ENCODE data around the gene MAP6D1.

The MAP6D1 gene
- 0.09 to 0.54 reads per million in 2 experiments for total RNA-seq

GRCh38 chr3:183825456-183826161, at the start of gene MAP6D1:
Gene MAP6D1 (minus strand): TSS chr3:183825577. CDS start chr3:183825547, 30 bp downstream.
- peak; percentile 9 for DNase-seq (ENCODE audit: low read depth)

DNA sequence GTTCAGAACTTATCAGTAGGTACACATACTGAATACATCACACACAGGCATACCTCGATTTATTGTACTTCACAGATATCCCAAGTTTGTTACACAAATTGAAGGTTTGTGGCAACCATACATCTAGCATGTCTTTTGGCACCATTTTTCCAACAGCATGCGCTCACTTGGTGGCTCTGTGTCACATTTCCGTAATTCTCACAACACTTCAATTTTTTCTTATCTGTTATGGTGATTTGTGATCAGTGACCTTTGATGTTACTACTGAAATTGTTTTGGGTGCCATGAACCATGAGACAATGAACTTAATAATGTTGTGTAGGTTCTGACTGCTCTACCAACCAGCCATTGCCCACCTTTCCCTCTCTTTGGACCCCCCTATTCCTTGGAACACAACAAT, 48.5 kb upstream of the MAP6D1 start:
- DNase-seq (ENCODE audit: low read depth) = no peak

DNA sequence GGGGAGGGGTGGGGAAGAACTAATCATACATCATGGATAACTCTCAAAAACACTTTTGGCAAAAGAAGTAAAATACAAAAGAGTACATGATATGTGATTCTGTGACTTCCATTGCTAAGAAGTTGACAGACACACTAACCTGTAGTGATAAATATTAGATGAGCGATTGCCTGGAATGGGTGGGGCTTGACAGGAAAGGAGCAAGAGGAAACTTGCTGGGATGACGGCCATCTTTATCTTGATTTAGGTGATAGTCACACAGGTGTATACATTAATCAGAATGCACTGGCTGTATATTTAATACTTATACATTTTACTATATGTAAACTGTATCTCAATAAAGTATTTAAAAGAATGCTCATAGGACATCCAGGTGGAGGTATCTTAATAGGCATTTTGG, 46.2 kb upstream of the MAP6D1 start:
- no peak for DNase-seq (ENCODE audit: low read depth)

DNA sequence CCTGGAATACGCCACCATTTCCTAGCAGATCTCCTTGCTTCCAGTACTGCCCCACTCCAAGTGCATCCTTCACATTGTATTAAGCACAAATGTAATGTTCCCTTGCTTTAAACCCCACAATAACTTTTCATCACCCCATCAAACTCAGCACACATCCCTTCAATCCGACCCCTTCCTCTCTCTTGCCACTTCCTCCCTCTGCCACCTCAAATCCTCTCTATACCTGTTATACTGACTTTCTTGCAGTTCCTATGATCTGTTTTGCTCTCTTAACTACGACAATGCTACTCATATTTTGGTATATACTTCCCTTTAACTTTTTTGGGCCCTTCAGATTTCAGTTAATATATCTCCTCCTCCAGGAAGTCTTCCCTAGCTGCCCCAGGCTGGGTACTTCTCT, 45.2 kb upstream of the MAP6D1 start:
- no peak for DNase-seq (ENCODE audit: low read depth)

- no peak for DNase-seq (ENCODE audit: low read depth)
Observed at GRCh38 chr3:183868796-183869195, 43.4 kb upstream of the MAP6D1 start.

DNA sequence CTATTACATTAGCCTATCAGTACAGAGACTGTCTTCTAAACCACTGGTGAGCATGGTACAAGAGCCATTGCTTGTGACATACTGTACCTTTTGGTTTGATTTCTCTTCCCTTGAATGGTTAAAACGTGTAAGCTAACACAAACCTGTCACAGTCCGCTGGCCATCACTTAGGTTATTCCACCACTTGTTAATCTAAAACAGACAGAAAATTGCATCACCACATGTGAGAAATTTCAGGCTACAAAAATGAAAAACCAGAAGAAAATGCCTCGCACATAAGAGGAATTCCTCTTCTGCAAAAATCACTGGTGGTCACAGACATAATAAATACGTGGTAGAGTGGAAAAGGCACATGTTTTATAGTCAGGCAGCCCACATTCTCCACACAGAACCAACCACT, 37.2 kb upstream of the MAP6D1 start:
- no peak for DNase-seq (ENCODE audit: low read depth)

- DNase-seq (ENCODE audit: low read depth) = no peak
Observed at GRCh38 chr3:183857863-183858262, 32.5 kb upstream of the MAP6D1 start.

GRCh38 chr3:183854318-183855035, 29.1 kb upstream of the MAP6D1 start:
- DNase-seq (ENCODE audit: low read depth) = no peak

DNA sequence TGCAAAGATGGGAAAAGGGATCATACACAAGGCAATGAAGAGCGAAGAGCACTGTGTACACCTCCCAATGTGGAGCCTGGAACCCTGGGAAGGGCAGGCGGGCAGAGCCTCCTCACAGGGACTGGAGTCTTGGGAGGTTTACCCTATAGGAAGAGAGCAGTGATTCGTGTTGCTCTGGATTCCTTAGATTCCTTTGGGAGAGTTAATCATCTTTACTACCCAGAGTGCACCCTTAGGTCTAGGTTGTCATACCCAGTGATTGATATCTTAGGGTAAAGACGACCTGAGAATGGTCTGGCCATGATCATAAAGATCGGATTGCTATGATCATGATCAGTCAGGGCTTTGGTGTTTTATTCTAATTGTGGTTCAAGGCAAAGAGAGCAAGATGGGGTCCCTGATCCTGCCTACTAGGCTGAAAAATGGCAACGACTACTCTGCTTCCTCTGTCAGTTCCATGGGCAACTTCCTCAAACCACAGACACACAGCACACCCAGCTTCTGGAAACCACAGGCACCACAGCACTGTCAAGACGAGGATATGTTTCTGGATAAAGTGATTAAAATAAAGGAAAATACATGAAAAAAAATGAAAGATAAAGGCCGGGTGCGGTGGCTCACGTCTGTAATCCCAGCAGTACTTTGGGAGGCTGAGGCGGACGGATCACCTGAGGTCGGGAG, 20.4 kb upstream of the MAP6D1 start:
- no peak for DNase-seq (ENCODE audit: low read depth)

DNA sequence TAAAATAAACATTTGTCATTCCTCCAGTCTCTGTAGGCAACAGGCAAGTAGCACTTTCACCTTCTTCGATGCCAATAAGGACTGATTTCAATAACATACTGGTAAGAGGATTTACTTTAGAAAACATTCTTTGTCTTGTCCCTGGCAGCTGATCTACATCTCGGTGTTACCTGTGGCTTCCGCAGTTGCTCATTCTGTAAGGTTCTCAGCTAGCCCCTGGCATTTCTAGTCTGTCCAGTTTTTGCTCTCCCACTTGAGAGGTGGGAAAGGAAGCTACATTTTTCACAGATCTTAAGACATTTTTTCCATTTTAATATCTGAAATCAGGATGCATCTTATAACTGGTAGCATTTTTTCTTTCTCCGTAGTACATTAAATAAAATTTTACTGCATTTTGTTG, 19.7 kb upstream of the MAP6D1 start:
- no peak for DNase-seq (ENCODE audit: low read depth)

- no peak for DNase-seq (ENCODE audit: low read depth)
Observed at GRCh38 chr3:183844606-183845005, 19.2 kb upstream of the MAP6D1 start.

DNA sequence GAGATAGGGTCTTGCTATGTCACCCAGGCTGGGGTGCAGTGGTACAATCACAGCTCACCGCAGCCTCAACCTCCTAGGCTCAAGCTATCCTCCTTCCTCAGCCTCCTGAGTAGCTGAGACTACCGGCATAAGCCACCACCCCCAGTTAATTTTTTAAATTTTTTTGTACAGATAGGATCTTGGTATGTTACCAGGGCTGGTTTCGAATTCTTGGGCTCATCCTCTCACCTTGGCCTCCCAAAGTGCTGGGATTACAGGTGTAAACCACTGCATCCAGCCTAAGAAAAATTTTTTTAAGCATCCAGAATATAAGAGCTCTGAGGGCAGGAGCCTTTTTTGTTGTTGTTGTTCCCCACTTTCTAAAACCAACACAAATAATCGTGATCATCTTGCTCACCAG, 14.4 kb upstream of the MAP6D1 start:
- no peak for DNase-seq (ENCODE audit: low read depth)

- no peak for DNase-seq (ENCODE audit: low read depth)
Observed at GRCh38 chr3:183837894-183838293, 12.5 kb upstream of the MAP6D1 start.

GRCh38 chr3:183837390-183837789, 12.0 kb upstream of the MAP6D1 start:
- no peak for DNase-seq (ENCODE audit: low read depth)

DNA sequence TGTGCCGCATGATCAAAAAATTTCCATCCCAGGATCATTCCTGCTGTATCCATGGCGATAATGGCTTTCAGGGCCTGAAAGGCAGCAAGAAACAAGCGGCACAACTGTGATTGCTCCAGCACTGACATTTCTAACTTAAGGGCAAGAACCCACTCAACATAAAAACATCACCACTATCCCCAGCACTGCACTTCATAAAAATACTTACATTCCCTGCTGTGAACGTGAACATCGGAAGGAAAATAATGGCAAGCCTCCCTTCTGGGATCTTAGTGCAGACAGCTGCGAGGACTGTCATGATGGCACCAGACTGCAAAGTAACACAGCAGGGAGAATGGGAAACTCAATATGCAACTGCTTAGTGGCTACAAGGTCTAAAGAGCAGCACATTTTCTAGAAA, 8.1 kb upstream of the MAP6D1 start:
- no peak for DNase-seq (ENCODE audit: low read depth)

GRCh38 chr3:183830187-183830586, 4.8 kb upstream of the MAP6D1 start:
- DNase-seq (ENCODE audit: low read depth) = no peak

GRCh38 chr3:183829466-183829865, 4.1 kb upstream of the MAP6D1 start:
- DNase-seq (ENCODE audit: low read depth) = no peak

GRCh38 chr3:183828538-183828870, 3.1 kb upstream of the MAP6D1 start:
- no peak for DNase-seq (ENCODE audit: low read depth)

GRCh38 chr3:183827809-183828537, 2.6 kb upstream of the MAP6D1 start:
- DNase-seq (ENCODE audit: low read depth) = no peak

DNA sequence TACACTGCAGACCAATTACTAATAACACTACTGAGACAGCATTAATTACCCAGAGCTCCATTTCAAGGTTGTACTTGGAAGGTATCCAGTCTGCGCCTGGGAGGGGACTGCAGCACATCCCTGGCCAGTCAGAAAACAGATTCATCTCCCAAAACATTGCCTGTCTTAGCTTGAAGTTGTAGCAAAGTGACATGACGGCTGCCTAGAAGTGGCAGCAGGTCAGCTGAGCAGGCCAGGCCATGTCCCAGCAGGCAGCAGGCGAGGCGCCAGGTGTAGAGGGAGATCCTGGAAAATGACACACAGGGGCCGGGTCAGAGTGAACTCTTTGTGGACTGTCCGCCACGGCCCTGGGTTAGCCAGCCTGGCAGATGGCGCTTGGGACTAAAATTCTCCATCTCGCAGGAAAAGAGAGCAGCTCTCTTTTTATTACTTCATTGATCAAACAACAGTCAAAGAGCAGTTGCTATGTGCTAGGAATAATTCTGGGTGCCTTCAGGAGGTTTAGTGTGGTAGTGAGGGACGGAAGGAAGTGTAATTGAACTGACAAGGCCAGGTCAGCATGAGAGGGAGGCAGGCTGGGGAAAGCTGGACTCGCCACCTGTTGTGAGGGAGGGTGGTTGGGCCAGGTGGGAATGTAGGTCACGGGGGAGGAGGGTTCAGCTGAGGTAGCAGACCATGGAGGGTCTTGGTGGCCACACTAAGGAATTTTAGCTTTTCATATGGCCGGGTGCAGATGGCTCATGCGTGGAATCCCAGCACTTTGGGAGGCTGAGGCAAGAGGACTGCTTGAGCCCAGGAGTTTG, 1.3 kb upstream of the MAP6D1 start:
- no peak for DNase-seq (ENCODE audit: low read depth)

DNA sequence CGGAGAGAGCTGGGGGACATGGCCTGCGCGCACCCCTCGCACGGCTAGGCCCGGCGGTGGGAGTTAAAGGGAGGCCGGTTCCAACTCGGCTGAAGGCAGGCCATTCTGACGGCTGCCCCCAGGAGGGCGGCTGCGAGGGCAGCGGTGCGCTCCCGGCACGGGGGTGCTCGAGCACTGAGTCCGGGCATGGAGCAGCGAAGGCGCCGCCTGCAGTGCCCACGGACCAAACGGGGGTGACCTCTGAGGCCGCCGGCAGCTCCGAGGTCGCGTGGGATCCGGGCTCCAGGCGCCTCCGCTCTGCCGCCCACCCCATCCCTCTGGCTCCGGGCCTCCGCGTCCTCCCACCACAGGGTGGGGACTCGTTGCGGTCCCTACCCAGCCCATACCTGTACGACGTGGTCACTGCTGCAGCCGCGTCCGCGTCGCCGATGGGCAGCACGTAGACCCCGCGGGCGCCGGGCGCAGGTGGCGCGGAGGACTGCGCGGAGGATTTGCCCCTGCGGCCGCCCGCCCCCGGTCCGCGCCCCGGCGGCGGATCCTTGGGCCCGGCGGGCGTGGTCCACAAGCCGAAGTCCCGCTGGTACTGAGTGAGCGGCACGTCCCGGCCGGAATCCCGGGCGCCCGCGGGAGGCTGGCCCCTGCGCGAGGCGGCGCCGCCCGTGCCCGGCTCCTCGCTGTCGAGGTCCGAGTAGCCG, 469 bp downstream of the MAP6D1 start:
- no peak for DNase-seq (ENCODE audit: low read depth)

All from T follicular helper cell (primary cell).